ENCODE data around the gene SLC39A8.

- TF ChIP-seq EZH2phosphoT487 (IDR thresholded peaks at IDR 0.05; ENCODE audit: insufficient read depth, low read depth) = no peak
- TF ChIP-seq EZH2 (IDR thresholded peaks at IDR 0.05; ENCODE audit: insufficient read depth, poor library complexity, severe bottlenecking) = no peak
These were observed 126.6 kb downstream of the SLC39A8 start for GRCh38 chr4:102218656-102219055.
